Astrocyte of the cerebellum (primary cell): ENCODE measurements around the gene KCNJ12.

Source experiments
- DNase-seq: peaks from one replicate; pipeline ENCODE4 v3.0.0-alpha.2; 2011; ENCODE audit warnings: low read depth
- H3K4me3 ChIP-seq: 2 replicates; pipeline ENCODE4 v1.5.1; 2011; ENCODE audit warnings: mild to moderate bottlenecking, low read depth, low read length, moderate library complexity
- in situ Hi-C: cut with HindIII; loops from 2 replicates; pipeline ENCODE4 v1.10.0; 2017; ENCODE audit warnings: low sequenced_read_pairs
- TF ChIP-seq, protein P1 (sequence below): IDR thresholded peaks from 2 replicates; pipeline ENCODE4 v1.5.1; 2012; ENCODE audit warnings: low read length, low read depth, moderate library complexity, mild to moderate bottlenecking; ENCODE audit errors: missing control alignments

Gene KCNJ12

DNA sequence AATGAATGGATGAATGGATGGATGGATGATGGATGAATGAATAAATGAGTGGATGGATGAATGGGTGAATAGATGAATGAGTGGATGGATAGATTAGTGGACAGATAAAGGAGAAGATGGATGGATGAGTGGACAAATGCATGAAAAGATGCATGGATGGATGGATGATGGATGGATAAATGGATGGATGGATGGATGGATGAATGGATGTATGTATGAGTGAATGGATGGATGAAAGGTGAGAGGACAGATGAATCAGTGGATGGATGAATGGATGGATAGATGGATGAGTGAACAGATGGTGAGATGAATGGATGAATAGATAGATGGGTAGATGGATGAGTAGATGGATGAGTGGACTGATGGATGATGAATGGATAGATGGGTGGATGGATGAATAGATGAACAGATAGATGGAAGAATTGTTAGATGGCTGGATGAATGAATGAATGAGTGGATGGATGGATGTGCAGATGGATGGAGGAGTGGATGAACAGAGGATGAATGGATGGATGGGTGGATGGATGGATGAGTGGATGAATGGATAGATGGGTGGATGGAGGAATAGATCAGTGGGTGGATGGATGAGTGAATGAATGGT, 13.7 kb upstream of the KCNJ12 start:
- DNase-seq: no peak
- TF ChIP-seq, protein P1, sequence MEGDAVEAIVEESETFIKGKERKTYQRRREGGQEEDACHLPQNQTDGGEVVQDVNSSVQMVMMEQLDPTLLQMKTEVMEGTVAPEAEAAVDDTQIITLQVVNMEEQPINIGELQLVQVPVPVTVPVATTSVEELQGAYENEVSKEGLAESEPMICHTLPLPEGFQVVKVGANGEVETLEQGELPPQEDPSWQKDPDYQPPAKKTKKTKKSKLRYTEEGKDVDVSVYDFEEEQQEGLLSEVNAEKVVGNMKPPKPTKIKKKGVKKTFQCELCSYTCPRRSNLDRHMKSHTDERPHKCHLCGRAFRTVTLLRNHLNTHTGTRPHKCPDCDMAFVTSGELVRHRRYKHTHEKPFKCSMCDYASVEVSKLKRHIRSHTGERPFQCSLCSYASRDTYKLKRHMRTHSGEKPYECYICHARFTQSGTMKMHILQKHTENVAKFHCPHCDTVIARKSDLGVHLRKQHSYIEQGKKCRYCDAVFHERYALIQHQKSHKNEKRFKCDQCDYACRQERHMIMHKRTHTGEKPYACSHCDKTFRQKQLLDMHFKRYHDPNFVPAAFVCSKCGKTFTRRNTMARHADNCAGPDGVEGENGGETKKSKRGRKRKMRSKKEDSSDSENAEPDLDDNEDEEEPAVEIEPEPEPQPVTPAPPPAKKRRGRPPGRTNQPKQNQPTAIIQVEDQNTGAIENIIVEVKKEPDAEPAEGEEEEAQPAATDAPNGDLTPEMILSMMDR: no peak
- in situ Hi-C loops: no loop called here
- no peak overlapping the region for H3K4me3 ChIP-seq

DNA sequence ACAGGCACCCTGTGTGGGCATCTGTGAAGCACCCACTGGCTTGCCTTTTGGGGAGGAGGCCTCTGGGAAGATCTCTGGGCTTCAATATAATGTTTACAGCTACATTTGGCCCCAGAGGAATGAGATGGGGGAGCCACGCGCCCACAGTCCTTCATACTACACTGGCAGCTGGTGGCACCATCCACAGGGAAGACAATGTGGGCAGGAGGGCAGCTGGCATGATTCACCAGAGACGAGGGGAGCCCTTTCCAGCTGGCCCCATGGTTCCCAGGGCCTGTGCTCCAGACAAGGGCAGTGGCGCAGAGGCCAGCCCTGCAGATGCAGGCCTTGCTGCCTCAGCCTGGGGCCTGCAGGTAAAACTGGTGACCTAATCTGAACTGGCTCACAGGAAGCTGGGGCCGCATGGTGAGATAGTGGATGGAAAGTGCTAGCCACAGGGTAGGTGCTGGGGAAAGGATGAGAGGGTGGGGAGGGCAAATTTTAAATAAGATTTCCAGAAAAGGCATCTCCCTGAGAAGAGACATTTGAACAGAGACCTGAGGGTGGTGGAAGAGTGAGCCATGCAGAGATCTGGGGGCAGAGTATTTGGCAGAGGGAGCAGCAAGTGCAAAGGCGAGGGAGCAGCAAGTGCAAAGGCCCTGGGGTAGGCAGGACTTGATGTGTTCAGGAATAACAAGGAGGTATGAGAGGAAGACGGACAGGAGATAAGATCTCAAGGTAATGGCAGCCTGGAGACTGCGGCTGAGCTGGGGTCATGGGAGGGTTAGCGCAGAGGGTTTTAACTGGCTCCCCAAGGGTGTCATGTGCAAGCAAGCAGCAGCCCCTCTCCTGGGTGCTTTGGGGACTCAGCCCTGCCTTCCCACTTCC, 12.1 kb upstream of the KCNJ12 start:
- no peak overlapping the region for H3K4me3 ChIP-seq
- TF ChIP-seq, protein P1: no peak
- in situ Hi-C loops: no loop called here

DNA sequence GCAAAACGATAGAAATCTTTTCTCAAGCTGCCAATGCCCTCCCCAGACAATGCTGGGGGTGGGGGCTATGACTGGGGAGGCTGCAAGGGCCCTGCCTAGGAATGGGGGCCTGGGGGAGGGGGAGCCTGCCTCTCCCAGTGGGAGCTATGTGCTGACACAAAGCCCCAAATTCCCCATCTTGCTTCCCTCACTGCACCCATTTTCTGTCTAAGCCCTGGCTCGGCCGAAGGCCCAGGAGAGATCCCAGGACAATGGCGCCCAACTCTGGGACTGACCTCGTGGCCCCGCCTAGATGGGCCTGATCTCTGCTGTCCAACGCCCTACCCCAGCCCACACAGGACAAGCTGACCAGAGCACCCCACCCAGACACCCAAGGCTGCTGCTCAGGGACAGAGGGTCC, 11.1 kb upstream of the KCNJ12 start:
- in situ Hi-C loops: no loop called here

More for the DNA sequence above, 12.1 kb upstream of the KCNJ12 start:
- DNase-seq: no peak

DNA sequence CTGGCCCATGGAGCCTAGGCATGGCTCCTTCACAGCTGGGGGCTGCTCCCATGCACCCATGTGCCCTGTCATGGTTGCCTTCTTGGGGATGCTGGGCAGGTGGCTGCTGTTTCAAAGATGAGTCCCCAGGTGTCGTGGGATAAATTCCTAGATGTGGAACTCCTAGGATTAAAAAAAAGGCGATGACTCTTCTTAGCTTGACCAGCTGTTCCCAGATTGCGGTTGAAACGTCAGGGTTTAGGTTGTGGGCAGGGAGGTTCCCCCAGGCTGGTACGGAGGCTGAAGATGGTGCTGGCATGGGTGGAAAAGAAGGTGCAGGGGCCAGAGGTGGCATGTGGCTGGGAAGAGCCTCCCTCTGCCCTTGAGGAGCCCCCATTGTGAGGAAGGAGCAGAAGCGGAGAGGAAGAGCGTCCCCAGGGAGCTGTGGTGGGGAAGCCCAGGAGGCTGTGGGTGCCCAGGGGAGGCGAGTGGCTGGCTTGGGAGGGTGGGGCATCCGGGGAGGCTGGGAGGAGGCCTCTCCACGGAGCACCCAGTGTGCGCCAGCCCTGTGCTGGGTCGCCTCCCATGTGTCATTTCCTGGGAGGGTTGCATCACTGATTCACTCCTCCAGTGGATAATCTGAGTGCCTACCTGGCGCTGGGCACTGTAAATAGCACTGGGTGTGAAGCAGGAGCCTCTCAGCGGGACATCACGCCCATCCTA, 7.5 kb upstream of the KCNJ12 start:
- DNase-seq: no peak
- in situ Hi-C loops: no loop called here
- no peak overlapping the region for H3K4me3 ChIP-seq
- TF ChIP-seq, protein P1: no peak

More for the DNA sequence above, 11.1 kb upstream of the KCNJ12 start:
- H3K4me3 ChIP-seq: no peak overlapping the region
- no peak for DNase-seq
- TF ChIP-seq, protein P1: no peak

DNA sequence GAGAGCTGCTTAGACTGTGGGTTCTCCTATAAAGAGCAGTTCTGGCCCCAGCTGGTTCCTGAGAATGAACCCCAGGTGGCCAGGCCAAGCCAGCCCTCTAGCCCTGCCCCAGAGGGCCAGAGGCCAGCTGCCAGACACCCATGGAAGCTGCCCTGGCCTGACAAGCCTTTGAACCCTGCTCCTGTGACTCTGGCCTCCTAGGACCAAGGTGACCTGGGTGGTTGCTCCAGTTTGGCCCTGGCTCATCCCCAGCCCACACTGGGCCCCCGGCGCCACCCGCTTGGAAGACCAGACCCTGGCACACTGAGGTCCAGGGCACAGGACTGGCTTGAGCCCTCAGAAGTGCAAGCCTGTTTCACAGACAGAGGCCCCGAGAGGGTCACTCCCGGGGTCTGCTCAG, 6.8 kb upstream of the KCNJ12 start:
- no peak overlapping the region for H3K4me3 ChIP-seq
- DNase-seq: no peak
- TF ChIP-seq, protein P1: no peak
- in situ Hi-C loops: no loop called here

DNA sequence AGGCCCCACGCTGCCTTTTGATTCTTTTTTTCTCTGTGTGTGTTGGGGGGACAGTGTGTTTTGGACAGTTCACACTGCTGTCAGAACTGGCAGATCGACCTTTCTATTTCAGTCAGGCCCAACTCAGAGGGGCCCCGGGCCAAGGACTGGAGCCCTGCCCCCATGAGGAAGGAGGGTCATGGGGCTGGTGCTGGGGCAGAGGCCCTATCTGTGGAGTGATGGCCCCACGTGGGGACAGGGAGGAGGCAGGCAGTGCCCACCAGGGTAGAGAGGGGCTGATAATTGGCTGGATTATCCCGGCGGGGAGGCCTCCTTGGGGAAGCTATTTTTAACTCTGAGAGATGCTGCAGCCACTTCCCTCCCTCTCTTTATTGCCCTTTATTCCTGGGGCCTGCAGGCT, 5.7 kb upstream of the KCNJ12 start:
- no peak overlapping the region for H3K4me3 ChIP-seq
- DNase-seq: no peak
- TF ChIP-seq, protein P1: no peak
- in situ Hi-C loops: no loop called here
